H9 (cell line): Measurements from ENCODE around the gene DENND11. TPM values are rescaled to one million over a fixed set of nuclear protein-coding genes. Genes with fewer than 3 reads are reported as not detected.

Experiments used
- DNase-seq: peaks from one replicate; pipeline ENCODE4 v3.0.0-alpha.2; 2017
- H2AFZ ChIP-seq: one replicate; pipeline ENCODE4 v1.6.1; 2013; ENCODE audit warnings: mild to moderate bottlenecking, low read length, control low read depth, moderate library complexity
- H2AK5ac ChIP-seq: 2 replicates; pipeline ENCODE4 v1.6.1; 2013; ENCODE audit warnings: low read length, control low read depth, mixed read lengths; ENCODE audit not compliant: insufficient read length
- H2BK120ac ChIP-seq: one replicate; pipeline ENCODE4 v1.6.1; 2013; ENCODE audit warnings: low read depth, mild to moderate bottlenecking, low read length, control low read depth, inconsistent platforms; ENCODE audit not compliant: poor library complexity, severe bottlenecking
- H2BK12ac ChIP-seq: 2 replicates; pipeline ENCODE4 v1.6.1; 2013; ENCODE audit warnings: low read length, control low read depth, mixed read lengths, low read depth; ENCODE audit not compliant: insufficient read length
- H2BK15ac ChIP-seq: 2 replicates; pipeline ENCODE4 v1.6.1; 2013; ENCODE audit warnings: low read depth, low read length, control low read depth
- H2BK20ac ChIP-seq: one replicate; pipeline ENCODE4 v1.6.1; 2013; ENCODE audit warnings: low read depth, mild to moderate bottlenecking, low read length, control low read depth, inconsistent platforms; ENCODE audit not compliant: poor library complexity, severe bottlenecking
- H2BK5ac ChIP-seq: 2 replicates; pipeline ENCODE4 v1.6.1; 2013; ENCODE audit warnings: low read length, control low read depth, mixed read lengths; ENCODE audit not compliant: insufficient read length
- H3K14ac ChIP-seq: 2 replicates; pipeline ENCODE4 v1.6.1; 2013; ENCODE audit warnings: low read length, control low read depth; ENCODE audit not compliant: insufficient read depth
- H3K18ac ChIP-seq: 2 replicates; pipeline ENCODE4 v1.6.1; 2013; ENCODE audit warnings: low read depth, mild to moderate bottlenecking, mixed read lengths, low read length, control low read depth; ENCODE audit not compliant: insufficient read length
- H3K23ac ChIP-seq: 2 replicates; pipeline ENCODE4 v1.6.1; 2013; ENCODE audit warnings: low read length, control low read depth, mixed read lengths, low read depth; ENCODE audit not compliant: insufficient read length
- H3K23me2 ChIP-seq: 2 replicates; pipeline ENCODE4 v1.6.1; 2013; ENCODE audit warnings: low read depth, mild to moderate bottlenecking, mixed read lengths, low read length, control low read depth; ENCODE audit not compliant: insufficient read length, poor library complexity, severe bottlenecking
- H3K27ac ChIP-seq: 2 replicates; pipeline ENCODE4 v1.5.1; 2013; ENCODE audit warnings: low read length, control low read depth, mixed read lengths, low read depth; ENCODE audit not compliant: insufficient read length
- H3K27me3 ChIP-seq: 2 replicates; pipeline ENCODE4 v1.6.1; 2013; ENCODE audit warnings: low read length, control low read depth, inconsistent platforms; ENCODE audit not compliant: insufficient read depth
- H3K4ac ChIP-seq: 2 replicates; pipeline ENCODE4 v1.6.1; 2013; ENCODE audit warnings: low read depth, mild to moderate bottlenecking, control low read depth, inconsistent platforms, low read length, moderate library complexity
- H3K4me1 ChIP-seq: 2 replicates; pipeline ENCODE4 v1.6.1; 2013; ENCODE audit warnings: low read length, control low read depth, inconsistent platforms; ENCODE audit not compliant: insufficient read depth
- H3K4me2 ChIP-seq: 2 replicates; pipeline ENCODE4 v1.6.1; 2013; ENCODE audit warnings: low read length, control low read depth, mixed read lengths; ENCODE audit not compliant: insufficient read length, insufficient read depth
- H3K56ac ChIP-seq: 2 replicates; pipeline ENCODE4 v1.6.1; 2013; ENCODE audit warnings: low read depth, mild to moderate bottlenecking, mixed read lengths, low read length, control low read depth; ENCODE audit not compliant: insufficient read length
- H3K79me1 ChIP-seq: 2 replicates; pipeline ENCODE4 v1.6.1; 2013; ENCODE audit warnings: low read depth, mild to moderate bottlenecking, moderate library complexity, low read length, control low read depth, inconsistent platforms; ENCODE audit not compliant: insufficient read depth, poor library complexity, severe bottlenecking
- H3K79me2 ChIP-seq: 2 replicates; pipeline ENCODE4 v1.6.1; 2013; ENCODE audit warnings: low read length, control low read depth, inconsistent platforms; ENCODE audit not compliant: insufficient read depth
- H3K9ac ChIP-seq: 2 replicates; pipeline ENCODE4 v1.6.1; 2013; ENCODE audit warnings: low read length, control low read depth, mixed read lengths; ENCODE audit not compliant: insufficient read length; ENCODE audit errors: extremely low read depth
- H3K9me3 ChIP-seq: one replicate; pipeline ENCODE4 v1.6.1; 2013; ENCODE audit warnings: low read depth, low read length, inconsistent platforms; ENCODE audit not compliant: control insufficient read depth
- H3T11ph ChIP-seq: one replicate; pipeline ENCODE4 v1.6.1; 2013; ENCODE audit warnings: mild to moderate bottlenecking, low read length, control low read depth, inconsistent platforms
- H4K20me1 ChIP-seq: one replicate; pipeline ENCODE4 v1.6.1; 2013; ENCODE audit not compliant: control insufficient read depth, insufficient read length, insufficient read depth
- H4K5ac ChIP-seq: 2 replicates; pipeline ENCODE4 v1.6.1; 2013; ENCODE audit warnings: low read depth, mild to moderate bottlenecking, mixed read lengths, low read length, control low read depth; ENCODE audit not compliant: insufficient read length
- H4K8ac ChIP-seq: replicated peaks from 2 replicates; pipeline ENCODE4 v1.6.1; 2013; ENCODE audit warnings: low read length, control low read depth, mixed read lengths, low read depth; ENCODE audit not compliant: insufficient read length
- H4K91ac ChIP-seq: 2 replicates; pipeline ENCODE4 v1.6.1; 2013; ENCODE audit warnings: low read depth, mild to moderate bottlenecking, moderate library complexity, mixed read lengths, low read length, control low read depth; ENCODE audit not compliant: insufficient read length
- H3K27ac Mint-ChIP-seq, 3 experiments: 2 replicates in 2 of 3; 3 replicates in 1 of 3; pipeline ENCODE4 v1.8.0; 2020 to 2021; ENCODE audit warnings: mixed read lengths in 3 of 3, mild to moderate bottlenecking in 1 of 3, moderate library complexity in 1 of 3
- H3K27me3 Mint-ChIP-seq: 2 replicates; pipeline ENCODE4 v1.8.0; 2021; ENCODE audit warnings: low read depth, mild to moderate bottlenecking, moderate library complexity, mixed read lengths
- H3K36me3 Mint-ChIP-seq, 3 experiments: 2 replicates in 2 of 3; 3 replicates in 1 of 3; pipeline ENCODE4 v1.8.0; 2020 to 2021; ENCODE audit warnings: low read depth in 3 of 3, mixed read lengths in 3 of 3; ENCODE audit not compliant: insufficient read depth in 1 of 3
- H3K4me1 Mint-ChIP-seq, 2 experiments: 2 replicates each; pipeline ENCODE4 v1.8.0; 2020; ENCODE audit warnings: mixed read lengths in 2 of 2
- H3K4me3 Mint-ChIP-seq, 2 experiments: 2 replicates in 1 of 2; 3 replicates in 1 of 2; pipeline ENCODE4 v1.8.0; 2020 to 2021; ENCODE audit warnings: mild to moderate bottlenecking in 2 of 2, mixed read lengths in 2 of 2, moderate library complexity in 1 of 2
- H3K9me3 Mint-ChIP-seq, 2 experiments: 2 replicates in 1 of 2; 3 replicates in 1 of 2; pipeline ENCODE4 v1.8.0; 2020; ENCODE audit warnings: mild to moderate bottlenecking in 2 of 2, mixed read lengths in 2 of 2, moderate library complexity in 1 of 2
- WGBS: extraction: QIAGEN DNeasy Blood & Tissue Kit; methylation state at CpG from one replicate; pipeline ENCODE4 v1.1.7; 2013; ENCODE audit warnings: missing lambda C conversion rate, low lambda C conversion rate, mixed read lengths; ENCODE audit not compliant: insufficient read length; ENCODE audit errors: extremely low coverage; 5-methylcytosine and 5-hydroxymethylcytosine counted together
- total RNA-seq: library from RNA; stranded (reverse); gene quantifications from 2 replicates; pipeline ENCODE4 v1.2.1, GENCODE V29; 2021
- TF ChIP-seq, protein P1 (sequence below): fragments of 200-600 bp; sonication (generic); conservative IDR thresholded peaks from 3 replicates; pipeline ENCODE4 v1.8.0; 2021; ENCODE audit warnings: antibody characterized with exemption, mild to moderate bottlenecking

The DENND11 gene
- total RNA-seq, 1 experiment from 2014 or later: 21.9 TPM

DNA sequence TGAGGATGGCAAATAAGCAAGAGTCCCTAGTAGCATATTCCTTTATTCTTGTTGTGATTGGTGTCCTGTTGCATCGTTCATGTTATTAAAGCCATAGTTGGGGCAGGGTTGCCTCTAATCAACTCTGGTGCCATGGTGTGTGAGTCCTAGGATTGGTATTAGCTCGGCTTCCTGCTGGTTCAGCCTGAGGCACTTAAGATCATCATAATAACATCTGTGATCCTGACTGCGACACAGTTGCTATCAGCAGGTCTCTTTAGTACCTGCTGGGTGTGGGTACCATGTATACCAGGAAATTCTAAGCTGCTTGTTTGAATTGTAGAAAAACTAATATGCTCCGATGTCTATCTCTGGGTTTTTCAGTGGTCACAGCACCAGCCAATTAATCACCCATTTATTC, 7.8 kb upstream of the DENND11 start:
- H3K27ac ChIP-seq: no peak overlapping the region
- H2AFZ ChIP-seq: no peak overlapping the region
- H3K9me3 ChIP-seq: no peaks in the 10 kb centered on the region
- no peak overlapping the region for H2BK15ac ChIP-seq
- H3K4me1 ChIP-seq: peaks cover 8% of the 10 kb centered on the region; the same call in 1 of the 2 replicates
- peaks cover 7% of the 10 kb centered on the region for H3K27me3 Mint-ChIP-seq
- DNase-seq: no peak
- H2AK5ac ChIP-seq: no peak overlapping the region
- no peak overlapping the region for H3K18ac ChIP-seq
- H3K27me3 ChIP-seq: no peaks in the 10 kb centered on the region
- H3K23ac ChIP-seq: no peak overlapping the region
- H2BK120ac ChIP-seq: no peak overlapping the region
- no peaks in the 10 kb centered on the region for H3K23me2 ChIP-seq
- H3K79me1 ChIP-seq: no peaks in the 10 kb centered on the region
- no peak overlapping the region; a peak in 1 of 7 replicates for H3K27ac Mint-ChIP-seq
- no peak overlapping the region for H3K9ac ChIP-seq
- H4K8ac ChIP-seq: no peak overlapping the region
- no peak overlapping the region for H3T11ph ChIP-seq
- H2BK12ac ChIP-seq: no peak overlapping the region
- no peak overlapping the region for H3K14ac ChIP-seq
- H3K79me2 ChIP-seq: no peaks in the 10 kb centered on the region
- no peak overlapping the region for H3K4ac ChIP-seq
- no peak overlapping the region for H3K56ac ChIP-seq
- H3K4me2 ChIP-seq: no peak overlapping the region
- no peak overlapping the region for H2BK20ac ChIP-seq
- no peaks in the 10 kb centered on the region for H4K20me1 ChIP-seq
- no peak overlapping the region for H3K4me3 Mint-ChIP-seq
- H4K5ac ChIP-seq: no peak overlapping the region
- H3K9me3 Mint-ChIP-seq: no peaks in the 10 kb centered on the region
- no peaks in the 10 kb centered on the region for H3K36me3 Mint-ChIP-seq
- H2BK5ac ChIP-seq: no peak overlapping the region
- no CpG with 5 or more reads among the region's 4 CpGs for WGBS
- H3K4me1 Mint-ChIP-seq: peaks cover 30 to 37% of the 10 kb centered on the region in 2 experiments
- TF ChIP-seq, protein P1, sequence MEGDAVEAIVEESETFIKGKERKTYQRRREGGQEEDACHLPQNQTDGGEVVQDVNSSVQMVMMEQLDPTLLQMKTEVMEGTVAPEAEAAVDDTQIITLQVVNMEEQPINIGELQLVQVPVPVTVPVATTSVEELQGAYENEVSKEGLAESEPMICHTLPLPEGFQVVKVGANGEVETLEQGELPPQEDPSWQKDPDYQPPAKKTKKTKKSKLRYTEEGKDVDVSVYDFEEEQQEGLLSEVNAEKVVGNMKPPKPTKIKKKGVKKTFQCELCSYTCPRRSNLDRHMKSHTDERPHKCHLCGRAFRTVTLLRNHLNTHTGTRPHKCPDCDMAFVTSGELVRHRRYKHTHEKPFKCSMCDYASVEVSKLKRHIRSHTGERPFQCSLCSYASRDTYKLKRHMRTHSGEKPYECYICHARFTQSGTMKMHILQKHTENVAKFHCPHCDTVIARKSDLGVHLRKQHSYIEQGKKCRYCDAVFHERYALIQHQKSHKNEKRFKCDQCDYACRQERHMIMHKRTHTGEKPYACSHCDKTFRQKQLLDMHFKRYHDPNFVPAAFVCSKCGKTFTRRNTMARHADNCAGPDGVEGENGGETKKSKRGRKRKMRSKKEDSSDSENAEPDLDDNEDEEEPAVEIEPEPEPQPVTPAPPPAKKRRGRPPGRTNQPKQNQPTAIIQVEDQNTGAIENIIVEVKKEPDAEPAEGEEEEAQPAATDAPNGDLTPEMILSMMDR: no peak
- H4K91ac ChIP-seq: no peak overlapping the region
